Ascending aorta (tissue), 2 donors: ENCODE data around the gene EPPIN. TPM values are rescaled to one million over a fixed set of nuclear protein-coding genes. Genes with fewer than 3 reads are reported as not detected.
A peak's percentile ranks its signal among the peaks of the same experiment; 100 is the strongest.

Experiments
- DNase-seq, 2 donors: peaks; one replicate each; pipeline ENCODE4 v3.0.0-alpha.2; 2019; ENCODE audit warnings: low spot score in 2 of 2
- H3K27ac ChIP-seq, 2 donors: fragments of 200-600 bp; sonication (generic); one replicate each; pipeline ENCODE4 v1.5.1; 2016 to 2017; ENCODE audit warnings: mild to moderate bottlenecking in 1 of 2
- H3K27me3 ChIP-seq: fragments of 200-600 bp; sonication (generic); one replicate; pipeline ENCODE4 v1.5.1; 2017
- H3K36me3 ChIP-seq, 2 donors: fragments of 200-600 bp; sonication (generic); one replicate each; pipeline ENCODE4 v1.5.1; 2016
- H3K4me1 ChIP-seq, 2 donors: fragments of 200-600 bp; sonication (generic); one replicate each; pipeline ENCODE4 v1.5.1; 2016 to 2017; ENCODE audit warnings: mild to moderate bottlenecking in 1 of 2
- H3K4me3 ChIP-seq, 2 donors: fragments of 200-600 bp; sonication (generic); one replicate each; pipeline ENCODE4 v1.5.1; 2016 to 2017; ENCODE audit warnings: mild to moderate bottlenecking in 1 of 2
- H3K9me3 ChIP-seq, 2 donors: fragments of 200-600 bp; sonication (generic); one replicate each; pipeline ENCODE4 v1.5.1; 2016
- intact Hi-C: fragments of 100-400 bp; cut with DNase I; formaldehyde crosslinking; loops from one replicate; pipeline ENCODE4 v1.15.1; 2023
- total RNA-seq: library from RNA; depleted of rRNA; stranded (reverse); fragments of >200 nt; gene quantifications from one replicate; pipeline ENCODE4 v1.1.0, GENCODE V29; 2016
- TF ChIP-seq, protein P1 (sequence below), 3 experiments: fragments of 200-600 bp in 2 of 3; fragments of 450-650 bp in 1 of 3; sonication (generic) in 2 of 3; IDR thresholded peaks; one replicate each; pipeline ENCODE4 v1.5.1; 2016 to 2019; ENCODE audit warnings: antibody characterized with exemption in 3 of 3, mild to moderate bottlenecking in 1 of 3, moderate library complexity in 1 of 3

EPPIN gene
- total RNA-seq, 1 donor from 2014 or later, result not detected

DNA sequence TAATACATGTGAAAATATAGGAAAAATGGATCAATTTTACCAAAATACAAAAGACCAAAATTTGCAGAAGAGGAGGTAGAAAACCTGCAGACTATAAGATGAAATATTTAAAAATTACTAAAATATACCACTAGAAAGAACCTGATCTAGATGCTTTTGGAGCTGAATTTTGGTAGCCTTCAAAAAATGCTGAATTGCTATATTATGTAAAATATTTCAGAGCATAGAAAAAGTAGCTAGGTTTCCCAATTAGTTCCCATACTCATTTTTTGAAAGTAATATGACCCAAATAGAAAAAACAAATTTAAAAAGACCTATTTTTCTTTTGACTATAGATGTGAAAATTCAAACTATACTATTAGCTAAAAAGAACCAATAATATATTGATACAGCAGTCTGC is 3.6 kb upstream of the EPPIN start:
- Histone ChIP-seq H3K4me3 (no peak overlapping the region), H3K36me3 (no peaks in the 10 kb centered on the region), H3K27ac (no peak overlapping the region), H3K4me1 (no peaks in the 10 kb centered on the region), H3K9me3 (no peaks in the 10 kb centered on the region), H3K27me3 (no peaks in the 10 kb centered on the region)
- intact Hi-C loops, result no loop called here
- DNase-seq, result no peak
- TF ChIP-seq, protein P1, sequence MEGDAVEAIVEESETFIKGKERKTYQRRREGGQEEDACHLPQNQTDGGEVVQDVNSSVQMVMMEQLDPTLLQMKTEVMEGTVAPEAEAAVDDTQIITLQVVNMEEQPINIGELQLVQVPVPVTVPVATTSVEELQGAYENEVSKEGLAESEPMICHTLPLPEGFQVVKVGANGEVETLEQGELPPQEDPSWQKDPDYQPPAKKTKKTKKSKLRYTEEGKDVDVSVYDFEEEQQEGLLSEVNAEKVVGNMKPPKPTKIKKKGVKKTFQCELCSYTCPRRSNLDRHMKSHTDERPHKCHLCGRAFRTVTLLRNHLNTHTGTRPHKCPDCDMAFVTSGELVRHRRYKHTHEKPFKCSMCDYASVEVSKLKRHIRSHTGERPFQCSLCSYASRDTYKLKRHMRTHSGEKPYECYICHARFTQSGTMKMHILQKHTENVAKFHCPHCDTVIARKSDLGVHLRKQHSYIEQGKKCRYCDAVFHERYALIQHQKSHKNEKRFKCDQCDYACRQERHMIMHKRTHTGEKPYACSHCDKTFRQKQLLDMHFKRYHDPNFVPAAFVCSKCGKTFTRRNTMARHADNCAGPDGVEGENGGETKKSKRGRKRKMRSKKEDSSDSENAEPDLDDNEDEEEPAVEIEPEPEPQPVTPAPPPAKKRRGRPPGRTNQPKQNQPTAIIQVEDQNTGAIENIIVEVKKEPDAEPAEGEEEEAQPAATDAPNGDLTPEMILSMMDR (IDR thresholded peaks at IDR 0.05), result no peak

GRCh38 chr20:45548410-45548809 is 1.2 kb upstream of the EPPIN start:
- intact Hi-C loops, result no loop called here
- Histone ChIP-seq H3K4me3 (no peak overlapping the region), H3K27ac (no peak overlapping the region), H3K9me3 (no peaks in the 10 kb centered on the region), H3K4me1 (no peaks in the 10 kb centered on the region), H3K27me3 (no peaks in the 10 kb centered on the region), H3K36me3 (no peaks in the 10 kb centered on the region)
- no peak for DNase-seq
- TF ChIP-seq, protein P1 (IDR thresholded peaks at IDR 0.05), result no peak

- DNase-seq, result no peak
- Histone ChIP-seq H3K27ac (no peak overlapping the region), H3K4me1 (no peaks in the 10 kb centered on the region), H3K4me3 (no peak overlapping the region), H3K27me3 (no peaks in the 10 kb centered on the region), H3K9me3 (no peaks in the 10 kb centered on the region), H3K36me3 (no peaks in the 10 kb centered on the region)
- intact Hi-C loops, result loop anchor here (2.0 kb wide), 1 partner anchor 225 kb away; no protein-coding TSS in a partner anchor
- TF ChIP-seq, protein P1 (IDR thresholded peaks at IDR 0.05), result peak in 1 of 3 experiments; percentile 30
These were observed 1.3 kb downstream of the EPPIN start for GRCh38 chr20:45545754-45546453.

- Histone ChIP-seq H3K4me1 (no peaks in the 10 kb centered on the region), H3K9me3 (no peaks in the 10 kb centered on the region), H3K27ac (no peak overlapping the region), H3K36me3 (no peaks in the 10 kb centered on the region), H3K4me3 (no peak overlapping the region), H3K27me3 (no peaks in the 10 kb centered on the region)
- DNase-seq, result no peak
- intact Hi-C loops, result no loop called here
- TF ChIP-seq, protein P1 (IDR thresholded peaks at IDR 0.05), result no peak
These were observed 1.9 kb downstream of the EPPIN start for GRCh38 chr20:45545351-45545750.

- TF ChIP-seq, protein P1 (IDR thresholded peaks at IDR 0.05), result no peak
- no peaks in the 10 kb centered on the region for H3K4me1 ChIP-seq
- H3K36me3 ChIP-seq, result no peaks in the 10 kb centered on the region
- intact Hi-C loops, result no loop called here
- H3K27ac ChIP-seq, result no peak within 1 kb of the TSS
- no peaks in the 10 kb centered on the region for H3K27me3 ChIP-seq
- no peak within 1 kb of the TSS for H3K4me3 ChIP-seq
- DNase-seq, result no peak
- no peaks in the 10 kb centered on the region for H3K9me3 ChIP-seq
These were observed 7.8 kb downstream of the EPPIN start, which contains the start of gene WFDC6 for GRCh38 chr20:45539382-45539781. TSS of gene WFDC6 (minus strand) at chr20:45539482. CDS start at chr20:45539407, 75 bp downstream.
